MCF 10A (cell line): ENCODE data around the gene SPNS3. TPM values are rescaled to one million over a fixed set of nuclear protein-coding genes. Genes with fewer than 3 reads are reported as not detected.

Experiments
- BruUV-seq: library from RNA; stranded (reverse); fragments of 400-500 nt; replicated peaks from 2 replicates; lab custom pipeline; 2021; lab: Mats Ljungman, UMichigan
- CTCF ChIA-PET: fragments of 300-600 bp; sonication (Branson Sonifier 250); formaldehyde crosslinking; extraction: SDS; loops from one replicate; lab custom pipeline; 2021; ENCODE audit warnings: antibody characterized with exemption, inconsistent platforms; lab: Yijun Ruan, JAX
- POLR2A ChIA-PET: fragments of 300-600, 350-650 bp; sonication (Branson Sonifier 250); formaldehyde crosslinking; extraction: SDS; loops from one replicate; lab custom pipeline; 2020; ENCODE audit warnings: antibody characterized with exemption, inconsistent platforms; lab: Yijun Ruan, JAX
- DNase-seq: peaks from one replicate; pipeline ENCODE4 v3.0.0-alpha.2; 2018; ENCODE audit not compliant: unreplicated experiment
- H3K27ac Mint-ChIP-seq: one replicate; pipeline ENCODE4 v1.8.0; 2022; ENCODE audit warnings: mild to moderate bottlenecking, low read depth, mixed read lengths; ENCODE audit not compliant: unreplicated experiment
- H3K27me3 Mint-ChIP-seq: one replicate; pipeline ENCODE4 v1.8.0; 2022; ENCODE audit warnings: mixed read lengths; ENCODE audit not compliant: insufficient read depth, unreplicated experiment
- H3K36me3 Mint-ChIP-seq: one replicate; pipeline ENCODE4 v1.8.0; 2022; ENCODE audit warnings: mild to moderate bottlenecking, moderate library complexity, mixed read lengths; ENCODE audit not compliant: insufficient read depth, unreplicated experiment
- H3K4me1 Mint-ChIP-seq: one replicate; pipeline ENCODE4 v1.8.0; 2022; ENCODE audit warnings: mixed read lengths; ENCODE audit not compliant: insufficient read depth, unreplicated experiment
- H3K4me3 Mint-ChIP-seq: one replicate; pipeline ENCODE4 v1.8.0; 2022; ENCODE audit warnings: mild to moderate bottlenecking, moderate library complexity, mixed read lengths; ENCODE audit not compliant: unreplicated experiment
- H3K9me3 Mint-ChIP-seq: one replicate; pipeline ENCODE4 v1.8.0; 2022; ENCODE audit warnings: mixed read lengths; ENCODE audit not compliant: unreplicated experiment
- CTCF ChIP-seq: fragments of 200-600 bp; IDR thresholded peaks from one replicate; pipeline ENCODE4 v1.8.0; 2022; ENCODE audit warnings: antibody characterized with exemption, mild to moderate bottlenecking; ENCODE audit not compliant: unreplicated experiment
- intact Hi-C: fragments of 100-400 bp; cut with micrococcal nuclease; formaldehyde crosslinking; loops from 2 replicates; pipeline ENCODE4 v1.14.1; 2022
- total RNA-seq: library from RNA; stranded (reverse); gene quantifications from 2 replicates; pipeline ENCODE4 v1.2.3, GENCODE V29; 2022

The SPNS3 gene
- total RNA-seq, 1 experiment from 2014 or later = not detected

GRCh38 chr17:4500191-4500571 is 66.4 kb downstream of the SPNS3 start:
- intact Hi-C loops = no loop called here
- no peak overlapping the region for H3K4me3 Mint-ChIP-seq
- DNase-seq = no peak
- BruUV-seq = no TSS peak
- CTCF ChIA-PET = no interaction called here
- POLR2A ChIA-PET = no interaction called here
- peaks cover 5% of the 10 kb centered on the region for H3K36me3 Mint-ChIP-seq
- peaks cover 7% of the 10 kb centered on the region for H3K4me1 Mint-ChIP-seq
- no peak for TF ChIP-seq CTCF
- H3K27me3 Mint-ChIP-seq = peaks cover 54% of the 10 kb centered on the region
- no peaks in the 10 kb centered on the region for H3K9me3 Mint-ChIP-seq
- H3K27ac Mint-ChIP-seq = no peak overlapping the region

GRCh38 chr17:4501295-4501949 is 67.7 kb downstream of the SPNS3 start:
- Mint-ChIP-seq H3K27ac (no peak overlapping the region), H3K4me3 (no peak overlapping the region), H3K9me3 (no peaks in the 10 kb centered on the region), H3K27me3 (peaks cover 54% of the 10 kb centered on the region), H3K36me3 (peaks cover 5% of the 10 kb centered on the region), H3K4me1 (peaks cover 7% of the 10 kb centered on the region)
- BruUV-seq = no TSS peak
- ChIA-PET CTCF (interaction anchor here (0.7 kb wide), 1 partner anchor 42 kb away, joined by 5 read pairs; no protein-coding TSS in a partner anchor), POLR2A (no interaction called here)
- no peak for DNase-seq
- no peak for TF ChIP-seq CTCF
- intact Hi-C loops = no loop called here

GRCh38 chr17:4502466-4503154 is 68.9 kb downstream of the SPNS3 start:
- peaks cover under 1% of the 10 kb centered on the region for H3K36me3 Mint-ChIP-seq
- POLR2A ChIA-PET = no interaction called here
- no peak overlapping the region for H3K4me3 Mint-ChIP-seq
- intact Hi-C loops = no loop called here
- no peak for TF ChIP-seq CTCF
- no peaks in the 10 kb centered on the region for H3K9me3 Mint-ChIP-seq
- H3K27me3 Mint-ChIP-seq = peaks cover 44% of the 10 kb centered on the region
- CTCF ChIA-PET = interaction anchor here (0.7 to 1.6 kb wide), 2 partner anchors 79 to 375 kb away, joined by 3 to 5 read pairs; no protein-coding TSS in a partner anchor
- H3K27ac Mint-ChIP-seq = no peak overlapping the region
- DNase-seq = no peak
- peaks cover under 1% of the 10 kb centered on the region for H3K4me1 Mint-ChIP-seq
- BruUV-seq = no TSS peak

GRCh38 chr17:4503283-4504025 is 69.7 kb downstream of the SPNS3 start:
- H3K4me1 Mint-ChIP-seq = no peaks in the 10 kb centered on the region
- TF ChIP-seq CTCF = no peak
- ChIA-PET POLR2A (no interaction called here), CTCF (interaction anchor here (0.7 to 1.6 kb wide), 3 partner anchors 64 to 82 kb away, joined by 3 to 6 read pairs (median 5); no protein-coding TSS in a partner anchor)
- no peak overlapping the region for H3K4me3 Mint-ChIP-seq
- intact Hi-C loops = no loop called here
- no peak overlapping the region for H3K27ac Mint-ChIP-seq
- H3K27me3 Mint-ChIP-seq = peaks cover 39% of the 10 kb centered on the region
- H3K36me3 Mint-ChIP-seq = no peaks in the 10 kb centered on the region
- BruUV-seq = no TSS peak
- DNase-seq = no peak
- no peaks in the 10 kb centered on the region for H3K9me3 Mint-ChIP-seq
